Activated CD4-positive, CD25-positive, alpha-beta regulatory T cell (primary cell): ENCODE data around the gene FBXO48.
"Not testable (repeated sequence)": the region's sequence is repeated elsewhere in the genome, so short reads cannot be mapped to it uniquely, and the experiment has no call there.

ENCODE experiments used
- DNase-seq, 4 experiments: peaks; one replicate each; lab custom pipeline; 2025; lab: John Stamatoyannopoulos, UW

FBXO48 gene

GRCh38 chr2:68467077-68467960 is at the start of gene FBXO48, which contains the start of gene APLF:
TSS of gene FBXO48 (minus strand) at chr2:68467294. CDS start at chr2:68465145, 2,149 bp downstream.
TSS of gene APLF (plus strand) at chr2:68467585. CDS start at chr2:68467732, 147 bp downstream.
- DNase-seq = peak; percentile 93 to 96 (median 94)

GRCh38 chr2:68516051-68516955 is 49.2 kb upstream of the FBXO48 start:
- DNase-seq = no peak

GRCh38 chr2:68514316-68514929 is 47.3 kb upstream of the FBXO48 start:
- DNase-seq = no peak

GRCh38 chr2:68512966-68513365 is 45.9 kb upstream of the FBXO48 start:
- no peak for DNase-seq

GRCh38 chr2:68512326-68512725 is 45.2 kb upstream of the FBXO48 start:
- no peak for DNase-seq

GRCh38 chr2:68506170-68506569 is 39.1 kb upstream of the FBXO48 start:
- no peak for DNase-seq

GRCh38 chr2:68505603-68506159 is 38.6 kb upstream of the FBXO48 start:
- no peak for DNase-seq

GRCh38 chr2:68501768-68502167 is 34.7 kb upstream of the FBXO48 start:
- no peak for DNase-seq

GRCh38 chr2:68500649-68501048 is 33.6 kb upstream of the FBXO48 start:
- DNase-seq = no peak

- no peak for DNase-seq
These were observed 32.0 kb upstream of the FBXO48 start for GRCh38 chr2:68499133-68499532.

GRCh38 chr2:68491582-68491981 is 24.5 kb upstream of the FBXO48 start:
- DNase-seq = no peak

- no peak for DNase-seq
These were observed 22.2 kb upstream of the FBXO48 start for GRCh38 chr2:68489282-68489681.

GRCh38 chr2:68488605-68489004 is 21.5 kb upstream of the FBXO48 start:
- not testable (repeated sequence) for DNase-seq

GRCh38 chr2:68487773-68488355 is 20.8 kb upstream of the FBXO48 start:
- no peak for DNase-seq

- no peak for DNase-seq
These were observed 15.9 kb upstream of the FBXO48 start for GRCh38 chr2:68483011-68483410.

- DNase-seq = no peak
These were observed 15.3 kb upstream of the FBXO48 start for GRCh38 chr2:68482296-68482820.

GRCh38 chr2:68478688-68479087 is 11.6 kb upstream of the FBXO48 start:
- DNase-seq = no peak

- DNase-seq = no peak
These were observed 9.4 kb upstream of the FBXO48 start for GRCh38 chr2:68476454-68476853.

- no peak for DNase-seq
These were observed 8.5 kb upstream of the FBXO48 start for GRCh38 chr2:68475576-68475975.

- no peak for DNase-seq
These were observed 8.0 kb upstream of the FBXO48 start for GRCh38 chr2:68475110-68475509.

GRCh38 chr2:68472796-68473414 is 5.8 kb upstream of the FBXO48 start:
- DNase-seq = no peak
